Lung (tissue), 12 donors: ENCODE data around the gene CCNL2. TPM values are rescaled to one million over a fixed set of nuclear protein-coding genes. Genes with fewer than 3 reads are reported as not detected.
"Not testable (repeated sequence)": the region's sequence is repeated elsewhere in the genome, so short reads cannot be mapped to it uniquely, and the experiment has no call there.

Source experiments
- ATAC-seq: fragments of 200-7000 bp; cut with Tn5 transposase; one replicate; pipeline ENCODE4 v1.9.1; 2020; ENCODE audit warnings: moderate number of reproducible peaks; ENCODE audit not compliant: insufficient read depth, low FRiP score
- DNase-seq, 3 donors: peaks; one replicate each; pipeline ENCODE4 v3.0.0-alpha.2; 2013 to 2017
- H3K27ac ChIP-seq, 2 donors: one replicate each; pipeline ENCODE4 v1.5.1; 2013; ENCODE audit warnings: mild to moderate bottlenecking in 2 of 2, moderate library complexity in 2 of 2, control low read depth in 1 of 2, inconsistent platforms in 1 of 2, low read depth in 1 of 2, low read length in 1 of 2
- H3K27me3 ChIP-seq, 3 donors: one replicate each; pipeline ENCODE4 v1.5.1; 2013; ENCODE audit warnings: low read length in 2 of 3; ENCODE audit not compliant: control insufficient read depth in 3 of 3, insufficient read depth in 3 of 3
- H3K36me3 ChIP-seq, 4 donors: one replicate each; pipeline ENCODE4 v1.5.1; 2013; ENCODE audit warnings: low read length in 4 of 4, mild to moderate bottlenecking in 1 of 4, moderate library complexity in 1 of 4; ENCODE audit not compliant: control insufficient read depth in 4 of 4, insufficient read depth in 4 of 4
- H3K4me1 ChIP-seq, 5 donors: one replicate each; pipeline ENCODE4 v1.5.1; 2013; ENCODE audit warnings: low read length in 5 of 5, mild to moderate bottlenecking in 2 of 5, moderate library complexity in 1 of 5; ENCODE audit not compliant: control insufficient read depth in 5 of 5, insufficient read depth in 5 of 5
- H3K4me3 ChIP-seq: one replicate; pipeline ENCODE4 v1.5.1; 2013; ENCODE audit warnings: mild to moderate bottlenecking, control low read depth, moderate library complexity
- H3K9ac ChIP-seq, 2 donors: one replicate each; pipeline ENCODE4 v1.5.1; 2013; ENCODE audit warnings: low read length in 2 of 2, control low read depth in 1 of 2; ENCODE audit not compliant: insufficient read depth in 1 of 2
- H3K9me3 ChIP-seq, 4 donors: one replicate each; pipeline ENCODE4 v1.5.1; 2013; ENCODE audit warnings: low read length in 3 of 4, mild to moderate bottlenecking in 1 of 4, moderate library complexity in 1 of 4; ENCODE audit not compliant: control insufficient read depth in 4 of 4, insufficient read depth in 3 of 4
- WGBS, 2 donors: extraction: QIAGEN DNeasy Blood & Tissue Kit; methylation state at CpG; one replicate each; pipeline ENCODE4 v1.1.7; 2013; 5-methylcytosine and 5-hydroxymethylcytosine counted together
- polyA plus RNA-seq, 2 donors: library from polyadenylated mRNA; stranded (reverse); fragments of 200-250 nt; gene quantifications; one replicate each; pipeline ENCODE4 v1.2.1, GENCODE V29; 2013
- total RNA-seq, 2 donors: library from RNA; depleted of rRNA in 1 of 2; stranded (reverse); fragments of >200 nt in 1 of 2; gene quantifications; one replicate each; pipeline ENCODE4 v1.2.1, GENCODE V29; 2014 to 2021
- TF ChIP-seq, protein P1 (sequence below): IDR thresholded peaks from 2 replicates; pipeline ENCODE4 v1.5.1; 2012; ENCODE audit warnings: mild to moderate bottlenecking; ENCODE audit errors: control extremely low read depth, extremely low read depth
- donor health status: control.
- donor health status: control.
- donor health status: Bipolar disorder and iron deficiency.
- donor health status: healthy.
- donor health status: DM: yes; HTN: yes; CAD: no.

CCNL2 gene
- total and polyA plus RNA-seq, 4 donors = 97.9 to 385 (median 193) TPM

DNA sequence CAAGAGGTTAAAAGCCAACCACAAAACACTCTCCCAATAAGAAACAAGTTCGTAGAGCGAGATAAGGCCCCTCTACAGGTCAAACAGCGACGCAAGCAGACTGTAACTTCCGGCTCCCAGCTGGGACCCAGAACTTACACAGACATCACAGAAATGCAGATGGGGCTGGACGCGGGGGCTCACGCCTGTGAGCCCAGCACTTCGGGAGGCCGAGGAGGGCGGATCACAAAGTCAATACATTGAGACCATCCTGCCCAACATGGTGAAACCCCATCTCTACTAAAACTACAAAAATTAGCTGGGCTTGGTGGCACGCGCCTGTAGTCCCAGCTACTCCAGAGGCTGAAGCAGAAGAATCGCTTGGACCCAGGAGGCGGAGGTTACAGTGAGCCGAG lies 11.1 kb downstream of the CCNL2 start:
- DNase-seq (no peak), ATAC-seq (no peak)
- Histone ChIP-seq H3K4me3 (no peak overlapping the region), H3K27me3 (no peaks in the 10 kb centered on the region), H3K27ac (no peak overlapping the region), H3K36me3 (peaks cover 33 to 61% (median 43%) of the 10 kb centered on the region in 4 donors), H3K9ac (no peak overlapping the region), H3K4me1 (peaks cover 0 to 5% (median 0%) of the 10 kb centered on the region in 5 donors), H3K9me3 (peaks cover 0 to 2% (median 0%) of the 10 kb centered on the region in 4 donors)
- TF ChIP-seq, protein P1, sequence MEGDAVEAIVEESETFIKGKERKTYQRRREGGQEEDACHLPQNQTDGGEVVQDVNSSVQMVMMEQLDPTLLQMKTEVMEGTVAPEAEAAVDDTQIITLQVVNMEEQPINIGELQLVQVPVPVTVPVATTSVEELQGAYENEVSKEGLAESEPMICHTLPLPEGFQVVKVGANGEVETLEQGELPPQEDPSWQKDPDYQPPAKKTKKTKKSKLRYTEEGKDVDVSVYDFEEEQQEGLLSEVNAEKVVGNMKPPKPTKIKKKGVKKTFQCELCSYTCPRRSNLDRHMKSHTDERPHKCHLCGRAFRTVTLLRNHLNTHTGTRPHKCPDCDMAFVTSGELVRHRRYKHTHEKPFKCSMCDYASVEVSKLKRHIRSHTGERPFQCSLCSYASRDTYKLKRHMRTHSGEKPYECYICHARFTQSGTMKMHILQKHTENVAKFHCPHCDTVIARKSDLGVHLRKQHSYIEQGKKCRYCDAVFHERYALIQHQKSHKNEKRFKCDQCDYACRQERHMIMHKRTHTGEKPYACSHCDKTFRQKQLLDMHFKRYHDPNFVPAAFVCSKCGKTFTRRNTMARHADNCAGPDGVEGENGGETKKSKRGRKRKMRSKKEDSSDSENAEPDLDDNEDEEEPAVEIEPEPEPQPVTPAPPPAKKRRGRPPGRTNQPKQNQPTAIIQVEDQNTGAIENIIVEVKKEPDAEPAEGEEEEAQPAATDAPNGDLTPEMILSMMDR = no peak
- 96 to 99% methylated on average over 16 of the region's 16 CpGs for WGBS, 2 donors

DNA sequence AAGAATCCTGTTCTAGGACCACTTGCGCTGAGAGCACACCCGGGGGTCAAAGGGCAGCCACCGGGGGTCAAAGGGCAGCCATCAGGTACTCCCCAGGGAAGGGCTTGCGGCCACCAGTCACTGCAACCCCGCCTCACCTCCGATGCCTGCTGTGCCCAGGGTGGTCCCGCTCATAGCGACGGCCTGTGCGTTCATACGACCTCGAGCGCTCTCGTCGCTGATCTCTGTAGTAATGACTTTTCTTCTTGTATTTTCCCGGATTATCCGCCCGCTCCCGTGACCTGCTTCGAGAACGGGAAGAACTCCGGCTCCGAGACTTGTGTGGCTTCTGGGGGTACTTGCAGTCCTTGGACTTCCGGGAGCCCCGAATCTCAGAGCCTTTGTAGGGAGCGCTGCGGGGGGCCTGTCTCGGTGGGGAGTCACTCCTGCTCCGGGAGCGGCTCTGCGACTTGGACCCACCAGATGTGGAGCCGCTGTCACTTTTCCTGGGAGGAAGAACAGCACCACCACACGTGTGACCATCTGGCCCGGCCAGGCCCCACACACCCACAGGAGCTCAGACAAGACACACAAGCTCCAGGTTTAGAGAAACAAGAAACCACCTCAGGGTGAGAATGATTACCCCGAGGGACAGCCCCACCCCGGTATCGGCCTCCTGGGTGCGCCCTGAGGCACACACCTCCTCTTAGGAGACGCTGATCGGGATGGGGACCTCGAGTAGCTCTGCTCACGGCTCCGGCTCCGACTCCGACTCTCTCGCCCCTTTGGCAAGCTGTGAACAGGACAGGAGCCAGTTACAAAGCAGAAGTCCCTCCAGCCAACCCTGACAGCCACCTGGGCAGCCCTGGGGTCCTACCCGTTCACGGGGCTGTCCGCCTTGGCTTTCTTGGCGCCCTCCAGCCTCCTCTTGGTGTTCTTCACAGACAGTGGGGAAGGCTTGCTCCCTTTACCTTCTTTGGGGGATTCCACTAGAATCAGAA lies 11.7 kb downstream of the CCNL2 start:
- H3K27me3 ChIP-seq = no peaks in the 10 kb centered on the region
- no peak overlapping the region for H3K27ac ChIP-seq
- peaks cover 26 to 54% (median 36%) of the 10 kb centered on the region in 4 donors for H3K36me3 ChIP-seq
- TF ChIP-seq, protein P1 = no peak
- H3K9ac ChIP-seq = no peak overlapping the region
- peaks cover 0 to 2% (median 0%) of the 10 kb centered on the region in 4 donors for H3K9me3 ChIP-seq
- no peak overlapping the region for H3K4me3 ChIP-seq
- WGBS, 2 donors = 97 to 98% methylated on average over 50 of the region's 50 CpGs
- no peak for DNase-seq
- no peak for ATAC-seq
- peaks cover 0 to 7% (median 0%) of the 10 kb centered on the region in 5 donors for H3K4me1 ChIP-seq

DNA sequence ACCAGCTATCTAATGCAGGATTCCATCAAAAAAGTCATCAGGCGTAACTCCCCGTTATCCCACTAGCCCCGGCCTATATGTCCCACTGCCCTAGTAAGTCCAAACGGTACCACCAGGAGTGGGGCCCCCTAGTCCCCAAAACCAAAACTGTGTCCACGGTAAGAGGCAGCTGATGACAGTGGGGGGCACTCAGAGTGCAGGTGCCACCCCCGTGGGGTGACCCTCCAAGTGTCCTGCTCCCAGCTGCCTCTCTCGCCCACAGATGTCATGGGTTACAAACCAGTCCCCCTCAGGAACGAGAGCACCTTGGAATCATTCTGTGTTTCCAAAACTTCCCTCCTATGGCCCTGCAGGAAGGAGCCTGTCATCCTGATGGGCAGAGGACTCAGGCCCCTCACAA lies 13.2 kb downstream of the CCNL2 start:
- Histone ChIP-seq H3K4me1 (peaks cover 0 to 4% (median 0%) of the 10 kb centered on the region in 5 donors), H3K27me3 (no peaks in the 10 kb centered on the region), H3K36me3 (peaks cover 19 to 52% (median 29%) of the 10 kb centered on the region in 4 donors), H3K4me3 (no peak overlapping the region), H3K27ac (no peak overlapping the region), H3K9me3 (peaks cover 0 to 2% (median 0%) of the 10 kb centered on the region in 4 donors), H3K9ac (no peak overlapping the region)
- WGBS, 2 donors = 91 to 93% methylated on average over 8 of the region's 8 CpGs
- TF ChIP-seq, protein P1 = no peak
- no peak for ATAC-seq
- no peak for DNase-seq

DNA sequence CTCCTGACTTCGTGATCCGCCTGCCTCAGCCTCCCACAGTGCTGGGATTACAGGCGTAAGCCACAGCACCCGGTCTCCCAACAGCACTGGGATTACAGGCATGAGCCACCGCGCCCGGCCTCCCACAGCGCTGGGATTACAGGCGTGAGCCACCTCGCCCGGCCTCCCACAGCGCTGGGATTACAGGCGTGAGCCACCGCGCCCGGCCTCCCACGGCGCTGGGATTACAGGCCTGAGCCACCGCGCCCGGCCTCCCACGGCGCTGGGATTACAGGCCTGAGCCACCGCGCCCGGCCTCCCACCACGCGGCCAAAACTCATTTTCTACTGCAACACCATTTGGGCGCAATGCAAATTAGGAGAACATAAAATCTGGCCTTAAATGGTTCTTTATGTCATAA lies 13.8 kb downstream of the CCNL2 start:
- not testable (repeated sequence) for DNase-seq, H3K4me3 ChIP-seq, H3K4me1 ChIP-seq, ATAC-seq, H3K27me3 ChIP-seq, H3K9me3 ChIP-seq, H3K9ac ChIP-seq, H3K27ac ChIP-seq
- peaks cover 15 to 50% (median 28%) of the 10 kb centered on the region in 4 donors for H3K36me3 ChIP-seq
- 95 to 96% methylated on average over 29 of the region's 29 CpGs for WGBS, 2 donors
